OCI-LY7 (cell line): ENCODE measurements around the gene NFATC2.

Source experiments
- CTCF ChIP-seq: fragments of 200-600 bp; sonication (generic); conservative IDR thresholded peaks from 2 replicates; pipeline ENCODE4 v1.5.1; 2014; ENCODE audit warnings: mild to moderate bottlenecking, antibody characterized with exemption, low read length, moderate library complexity, mixed read lengths
- EZH2phosphoT487 ChIP-seq: fragments of 200-600 bp; sonication (generic); IDR thresholded peaks from 2 replicates; pipeline ENCODE4 v1.6.1; 2018; ENCODE audit warnings: low read depth, borderline replicate concordance, mild to moderate bottlenecking, mixed run types, antibody characterized with exemption, low read length, moderate library complexity, mixed read lengths

DNA sequence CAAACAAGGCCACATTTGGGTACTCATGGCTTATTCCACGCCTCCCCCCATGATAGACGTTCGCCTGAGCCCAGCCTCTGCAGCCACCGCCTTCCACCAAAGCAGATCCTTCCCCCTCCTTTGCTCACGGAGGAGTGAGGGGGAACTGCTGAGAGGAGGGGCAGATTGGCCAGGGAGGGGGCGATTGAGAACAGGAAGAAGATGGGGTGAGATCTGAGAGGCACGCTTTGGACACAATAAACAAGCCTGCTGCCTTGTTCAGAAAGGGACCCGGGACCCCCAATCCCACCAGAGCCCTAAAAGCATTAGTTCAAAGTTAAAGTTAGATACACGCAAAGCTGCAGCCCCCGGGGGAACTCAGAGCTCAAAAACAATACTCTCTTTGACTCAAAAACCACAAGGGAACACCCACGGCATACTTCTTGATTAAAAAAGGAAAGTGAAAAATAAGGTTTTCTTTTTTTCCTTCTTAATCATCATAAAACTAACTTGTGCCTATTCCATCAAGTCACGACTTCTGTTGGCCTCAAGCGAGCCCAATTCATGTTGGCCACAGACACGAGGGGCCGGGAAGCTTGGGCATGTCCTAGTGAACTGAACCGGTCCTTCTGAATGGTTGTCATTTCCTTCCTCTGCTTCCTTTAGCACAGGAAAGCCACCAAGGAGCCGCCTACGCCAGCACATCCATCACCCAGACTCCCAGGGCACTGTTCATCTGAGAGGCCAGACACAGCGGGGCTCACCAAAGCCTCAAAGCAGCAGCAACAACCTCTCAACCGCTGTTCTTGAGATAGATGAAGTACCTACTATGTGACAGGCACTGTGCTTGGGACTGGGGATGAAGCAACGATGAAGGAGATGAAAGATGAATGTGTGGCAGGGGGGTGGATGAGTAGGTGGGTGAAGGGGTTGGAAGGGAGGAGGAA, 44.7 kb downstream of the NFATC2 start:
- TF ChIP-seq CTCF (no peak), EZH2phosphoT487 (no peak)
